Fibroblast of lung (primary cell): ENCODE measurements around the gene DCDC2.
"Not testable (repeated sequence)": the region's sequence is repeated elsewhere in the genome, so short reads cannot be mapped to it uniquely, and the experiment has no call there.

Source experiments
- EZH2 ChIP-seq: IDR thresholded peaks from 2 replicates; pipeline ENCODE4 v1.5.1; 2012; ENCODE audit warnings: low read length, control low read depth, mild to moderate bottlenecking; ENCODE audit errors: missing control alignments
- TF ChIP-seq, protein P1 (sequence below), 2 donors: IDR thresholded peaks in 1 of 2; conservative IDR thresholded peaks in 1 of 2; 1 replicate in 1 of 2; 2 replicates in 1 of 2; pipeline ENCODE4 v1.5.1; 2011 to 2012; ENCODE audit warnings: low read length in 2 of 2, control low read depth in 1 of 2, inconsistent platforms in 1 of 2, low read depth in 1 of 2, mild to moderate bottlenecking in 1 of 2

- not testable (repeated sequence) for TF ChIP-seq EZH2
- TF ChIP-seq, protein P1, sequence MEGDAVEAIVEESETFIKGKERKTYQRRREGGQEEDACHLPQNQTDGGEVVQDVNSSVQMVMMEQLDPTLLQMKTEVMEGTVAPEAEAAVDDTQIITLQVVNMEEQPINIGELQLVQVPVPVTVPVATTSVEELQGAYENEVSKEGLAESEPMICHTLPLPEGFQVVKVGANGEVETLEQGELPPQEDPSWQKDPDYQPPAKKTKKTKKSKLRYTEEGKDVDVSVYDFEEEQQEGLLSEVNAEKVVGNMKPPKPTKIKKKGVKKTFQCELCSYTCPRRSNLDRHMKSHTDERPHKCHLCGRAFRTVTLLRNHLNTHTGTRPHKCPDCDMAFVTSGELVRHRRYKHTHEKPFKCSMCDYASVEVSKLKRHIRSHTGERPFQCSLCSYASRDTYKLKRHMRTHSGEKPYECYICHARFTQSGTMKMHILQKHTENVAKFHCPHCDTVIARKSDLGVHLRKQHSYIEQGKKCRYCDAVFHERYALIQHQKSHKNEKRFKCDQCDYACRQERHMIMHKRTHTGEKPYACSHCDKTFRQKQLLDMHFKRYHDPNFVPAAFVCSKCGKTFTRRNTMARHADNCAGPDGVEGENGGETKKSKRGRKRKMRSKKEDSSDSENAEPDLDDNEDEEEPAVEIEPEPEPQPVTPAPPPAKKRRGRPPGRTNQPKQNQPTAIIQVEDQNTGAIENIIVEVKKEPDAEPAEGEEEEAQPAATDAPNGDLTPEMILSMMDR (conservative IDR thresholded peaks at IDR 0.05 in 1 of 2, IDR thresholded peaks at IDR 0.05 in 1 of 2; ENCODE audit: low read depth in 1 of 2, low read length in 2 of 2): not testable (repeated sequence)
Observed at GRCh38 chr6:24293852-24294251, 64.0 kb downstream of the DCDC2 start.
